Stomach (tissue), 9 donors: ENCODE data around the gene RAB27A. TPM values are rescaled to one million over a fixed set of nuclear protein-coding genes. Genes with fewer than 3 reads are reported as not detected.

ENCODE experiments used
- DNase-seq, 2 donors: peaks; one replicate each; pipeline versions ENCODE4 v3.0.0 to v3.0.0-alpha.2; 2013 to 2019
- H3K27ac ChIP-seq, 5 donors: fragments of 200-600 bp in 4 of 5; sonication (generic) in 4 of 5; one replicate each; pipeline ENCODE4 v1.5.1; 2013 to 2019; ENCODE audit warnings: mild to moderate bottlenecking in 1 of 5, moderate library complexity in 1 of 5
- H3K27me3 ChIP-seq, 3 donors: fragments of 200-600 bp; sonication (generic); one replicate each; pipeline ENCODE4 v1.5.1; 2017 to 2019; ENCODE audit warnings: mixed run types in 1 of 3
- H3K36me3 ChIP-seq, 4 donors: fragments of 200-600 bp; sonication (generic); 1 replicate in 3 of 4; 2 replicates in 1 of 4; pipeline ENCODE4 v1.5.1; 2016 to 2019
- H3K4me1 ChIP-seq, 4 donors: fragments of 200-600 bp; sonication (generic); one replicate each; pipeline ENCODE4 v1.5.1; 2016 to 2019
- H3K4me3 ChIP-seq, 4 donors: fragments of 200-600 bp; sonication (generic) in 3 of 4; one replicate each; pipeline ENCODE4 v1.5.1; 2016 to 2019; ENCODE audit warnings: mild to moderate bottlenecking in 1 of 4
- H3K9me3 ChIP-seq, 4 donors: fragments of 200-600 bp; sonication (generic); one replicate each; pipeline ENCODE4 v1.5.1; 2016 to 2019
- EP300 ChIP-seq: sonication (generic); formaldehyde crosslinking; IDR thresholded peaks from one replicate; pipeline ENCODE4 v1.6.1; 2017; ENCODE audit warnings: antibody characterized with exemption
- POLR2A ChIP-seq, 4 donors: fragments of 450-650 bp; IDR thresholded peaks; one replicate each; pipeline ENCODE4 v1.6.1; 2016; ENCODE audit warnings: antibody characterized with exemption in 4 of 4, control low read depth in 2 of 4, mild to moderate bottlenecking in 1 of 4, moderate library complexity in 1 of 4
- POLR2AphosphoS5 ChIP-seq, 3 donors: sonication (generic); formaldehyde crosslinking; IDR thresholded peaks; one replicate each; pipeline ENCODE4 v1.6.1; 2016; ENCODE audit warnings: antibody characterized with exemption in 3 of 3
- WGBS, 5 donors: extraction: QIAGEN DNeasy Blood & Tissue Kit in 3 of 5; methylation state at CpG; one replicate each; pipeline versions ENCODE4 v1.1.5 to v1.1.7; 2013 to 2018; 5-methylcytosine and 5-hydroxymethylcytosine counted together
- intact Hi-C: fragments of 100-400 bp; cut with DNase I; formaldehyde crosslinking; loops from one replicate; pipeline ENCODE4 v1.15.1; 2023; ENCODE audit warnings: low total_unique reads
- polyA plus RNA-seq, 3 donors: library from polyadenylated mRNA; stranded (reverse); fragments of 200-250 nt; gene quantifications; one replicate each; pipeline ENCODE4 v1.2.3, GENCODE V29; 2013
- total RNA-seq, 5 donors: library from RNA; depleted of rRNA; stranded (reverse); fragments of >200 nt; gene quantifications; one replicate each; pipeline versions ENCODE4 v1.1.0 to v1.2.3, GENCODE V29; 2014 to 2016
- TF ChIP-seq, protein P1 (sequence below), 7 experiments: fragments of 450-650 bp in 4 of 7; fragments of 200-600 bp in 3 of 7; sonication (generic) in 3 of 7; IDR thresholded peaks; one replicate each; pipeline ENCODE4 v1.5.1; 2016 to 2019; ENCODE audit warnings: antibody characterized with exemption in 7 of 7, control low read depth in 2 of 7, mild to moderate bottlenecking in 1 of 7
- donor health status: healthy with polysubstance abuse.
- donor health status: Bipolar disorder and iron deficiency.
- donor health status: healthy.

The RAB27A gene
- total and polyA plus RNA-seq, 8 donors, result 4.3 to 146 (median 58.1) TPM

GRCh38 chr15:55268176-55268695, 21.4 kb downstream of the RAB27A start:
- WGBS, 5 donors, result 85 to 95% (median 91%) methylated on average over 2 of the region's 2 CpGs
- Histone ChIP-seq H3K4me3 (no peak overlapping the region), H3K27ac (peak overlapping the region in 4 of 5 donors; percentile 50 to 79 (median 62)), H3K4me1 (peaks cover 5 to 75% (median 21%) of the 10 kb centered on the region in 4 donors), H3K9me3 (no peaks in the 10 kb centered on the region), H3K27me3 (no peaks in the 10 kb centered on the region), H3K36me3 (peaks cover 0 to 49% (median 16%) of the 10 kb centered on the region in 4 donors)
- TF ChIP-seq POLR2AphosphoS5 (IDR thresholded peaks at IDR 0.05) (no peak), EP300 (no peak), POLR2A (IDR thresholded peaks at IDR 0.05) (no peak)
- TF ChIP-seq, protein P1, sequence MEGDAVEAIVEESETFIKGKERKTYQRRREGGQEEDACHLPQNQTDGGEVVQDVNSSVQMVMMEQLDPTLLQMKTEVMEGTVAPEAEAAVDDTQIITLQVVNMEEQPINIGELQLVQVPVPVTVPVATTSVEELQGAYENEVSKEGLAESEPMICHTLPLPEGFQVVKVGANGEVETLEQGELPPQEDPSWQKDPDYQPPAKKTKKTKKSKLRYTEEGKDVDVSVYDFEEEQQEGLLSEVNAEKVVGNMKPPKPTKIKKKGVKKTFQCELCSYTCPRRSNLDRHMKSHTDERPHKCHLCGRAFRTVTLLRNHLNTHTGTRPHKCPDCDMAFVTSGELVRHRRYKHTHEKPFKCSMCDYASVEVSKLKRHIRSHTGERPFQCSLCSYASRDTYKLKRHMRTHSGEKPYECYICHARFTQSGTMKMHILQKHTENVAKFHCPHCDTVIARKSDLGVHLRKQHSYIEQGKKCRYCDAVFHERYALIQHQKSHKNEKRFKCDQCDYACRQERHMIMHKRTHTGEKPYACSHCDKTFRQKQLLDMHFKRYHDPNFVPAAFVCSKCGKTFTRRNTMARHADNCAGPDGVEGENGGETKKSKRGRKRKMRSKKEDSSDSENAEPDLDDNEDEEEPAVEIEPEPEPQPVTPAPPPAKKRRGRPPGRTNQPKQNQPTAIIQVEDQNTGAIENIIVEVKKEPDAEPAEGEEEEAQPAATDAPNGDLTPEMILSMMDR (IDR thresholded peaks at IDR 0.05), result no peak
- intact Hi-C loops, result no loop called here
- no peak for DNase-seq

DNA sequence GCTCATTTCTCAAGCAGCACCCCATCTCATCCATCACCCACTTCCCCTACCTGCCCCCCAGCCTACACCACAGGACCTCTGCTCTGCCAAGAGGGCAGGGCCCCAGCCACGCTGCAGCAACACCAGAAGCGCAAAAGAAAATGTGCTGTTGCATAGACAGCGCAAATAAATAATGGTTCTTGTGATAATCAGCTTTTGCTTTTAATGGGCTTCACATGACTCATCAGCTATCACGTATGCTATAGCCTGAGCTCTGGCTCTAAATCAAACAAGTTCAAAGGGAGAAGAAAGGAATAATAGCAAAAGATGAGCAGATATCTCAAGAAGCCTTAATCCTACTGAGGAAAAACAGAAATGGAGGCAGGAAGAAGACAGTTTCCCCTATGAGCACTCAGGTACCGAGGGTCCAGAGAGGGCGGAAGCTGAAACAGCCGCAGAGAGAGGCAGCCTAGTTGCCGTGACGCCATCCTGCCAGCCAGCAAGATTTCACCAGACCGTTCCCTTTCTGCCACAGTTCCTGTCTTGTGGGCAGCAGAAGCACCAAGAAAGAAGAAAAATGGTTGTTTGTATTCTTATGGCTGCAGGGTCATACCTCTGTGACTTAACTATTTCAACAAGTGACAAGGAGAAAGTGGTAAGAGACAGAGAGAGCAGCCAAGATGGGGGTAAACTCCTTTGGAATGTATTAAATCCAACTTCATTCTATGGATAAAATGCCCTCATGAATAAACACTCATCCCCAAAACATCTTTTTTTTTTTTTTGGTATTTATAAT, 22.0 kb downstream of the RAB27A start:
- TF ChIP-seq, protein P1 (IDR thresholded peaks at IDR 0.05), result no peak
- no peak for TF ChIP-seq POLR2AphosphoS5 (IDR thresholded peaks at IDR 0.05)
- no peak for TF ChIP-seq POLR2A (IDR thresholded peaks at IDR 0.05)
- TF ChIP-seq EP300, result no peak
- no peaks in the 10 kb centered on the region for H3K27me3 ChIP-seq
- H3K36me3 ChIP-seq, result peaks cover 0 to 51% (median 16%) of the 10 kb centered on the region in 4 donors
- H3K4me3 ChIP-seq, result no peak overlapping the region
- intact Hi-C loops, result no loop called here
- peak; percentile 50 to 69 for DNase-seq
- peaks cover 5 to 78% (median 21%) of the 10 kb centered on the region in 4 donors for H3K4me1 ChIP-seq
- H3K9me3 ChIP-seq, result no peaks in the 10 kb centered on the region
- H3K27ac ChIP-seq, result peak overlapping the region; percentile 50 to 79 (median 66)
- 45 to 55% (median 53%) methylated on average over 10 of the region's 10 CpGs for WGBS, 5 donors

DNA sequence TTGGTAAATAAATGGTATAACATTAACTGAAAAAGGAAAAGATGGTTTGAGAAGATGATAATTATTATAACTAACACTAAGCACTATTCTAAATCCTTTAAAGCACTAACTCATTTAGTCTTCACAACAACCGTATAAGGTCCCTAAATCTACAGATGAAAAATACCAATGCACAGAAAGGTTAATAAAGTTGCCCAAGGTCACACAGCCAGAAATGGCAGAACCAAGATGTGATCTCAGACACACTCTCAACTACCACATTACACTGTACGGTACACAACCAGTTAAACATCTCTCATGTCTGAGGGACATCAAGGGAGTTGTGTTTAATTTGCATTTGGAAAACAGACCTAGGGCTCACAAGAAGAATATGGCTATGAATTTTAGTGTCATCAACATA, 23.1 kb downstream of the RAB27A start:
- H3K36me3 ChIP-seq, result peaks cover 0 to 51% (median 18%) of the 10 kb centered on the region in 4 donors
- H3K27me3 ChIP-seq, result no peaks in the 10 kb centered on the region
- no peak overlapping the region for H3K4me3 ChIP-seq
- TF ChIP-seq, protein P1 (IDR thresholded peaks at IDR 0.05), result no peak
- TF ChIP-seq EP300 (no peak), POLR2A (IDR thresholded peaks at IDR 0.05) (no peak), POLR2AphosphoS5 (IDR thresholded peaks at IDR 0.05) (no peak)
- DNase-seq, result no peak
- no peaks in the 10 kb centered on the region for H3K9me3 ChIP-seq
- 86 to 99% (median 94%) methylated on average over 2 of the region's 2 CpGs for WGBS, 5 donors
- H3K4me1 ChIP-seq, result peaks cover 5 to 73% (median 21%) of the 10 kb centered on the region in 4 donors
- H3K27ac ChIP-seq, result peak overlapping the region in 3 of 5 donors; percentile 50 to 79 (median 75)
- intact Hi-C loops, result no loop called here

GRCh38 chr15:55260562-55261131, 29.0 kb downstream of the RAB27A start:
- Histone ChIP-seq H3K36me3 (peaks cover 0 to 20% (median 7%) of the 10 kb centered on the region in 4 donors), H3K9me3 (no peaks in the 10 kb centered on the region), H3K4me1 (peaks cover 10 to 42% (median 17%) of the 10 kb centered on the region in 4 donors), H3K27me3 (no peaks in the 10 kb centered on the region), H3K27ac (no peak overlapping the region), H3K4me3 (no peak overlapping the region)
- intact Hi-C loops, result no loop called here
- DNase-seq, result no peak
- TF ChIP-seq POLR2AphosphoS5 (IDR thresholded peaks at IDR 0.05), result no peak
- TF ChIP-seq POLR2A (IDR thresholded peaks at IDR 0.05), result no peak
- TF ChIP-seq, protein P1 (IDR thresholded peaks at IDR 0.05), result no peak
- no peak for TF ChIP-seq EP300
- 56 to 68% (median 64%) methylated on average over 3 of the region's 3 CpGs for WGBS, 5 donors
